Endodermal cell (in vitro differentiated cells): ENCODE results near the gene EIF4G3. TPM values are rescaled to one million over a fixed set of nuclear protein-coding genes. Genes with fewer than 3 reads are reported as not detected.
A peak's percentile ranks its signal among the peaks of the same experiment; 100 is the strongest.
"Not testable (repeated sequence)": the region's sequence is repeated elsewhere in the genome, so short reads cannot be mapped to it uniquely, and the experiment has no call there.

ENCODE experiments used
- DNase-seq: peaks from one replicate; pipeline ENCODE4 v3.0.0-alpha.2; 2017
- H3K27ac ChIP-seq: 2 replicates; pipeline ENCODE4 v1.5.1; 2013; ENCODE audit warnings: mild to moderate bottlenecking, low read depth, low read length, moderate library complexity
- H3K27me3 ChIP-seq: 2 replicates; pipeline ENCODE4 v1.6.1; 2013; ENCODE audit warnings: mild to moderate bottlenecking, low read length, moderate library complexity; ENCODE audit not compliant: insufficient read depth, control insufficient read depth, poor library complexity, severe bottlenecking
- H3K36me3 ChIP-seq: 2 replicates; pipeline ENCODE4 v1.7.0; 2013; ENCODE audit warnings: mild to moderate bottlenecking, low read length, moderate library complexity; ENCODE audit not compliant: control insufficient read depth, insufficient read depth
- H3K4me1 ChIP-seq: one replicate; pipeline ENCODE4 v1.7.0; 2013; ENCODE audit warnings: low read length; ENCODE audit not compliant: control insufficient read depth, insufficient read depth
- H3K4me3 ChIP-seq: 2 replicates; pipeline ENCODE4 v1.5.1; 2013; ENCODE audit warnings: mild to moderate bottlenecking, low read length, moderate library complexity
- H3K9ac ChIP-seq: 2 replicates; pipeline ENCODE4 v1.6.1; 2013; ENCODE audit warnings: mild to moderate bottlenecking, low read length, moderate library complexity; ENCODE audit not compliant: poor library complexity, severe bottlenecking; ENCODE audit errors: extremely low read depth
- H3K9me3 ChIP-seq: 2 replicates; pipeline ENCODE4 v1.6.1; 2013; ENCODE audit warnings: mild to moderate bottlenecking, low read length, moderate library complexity; ENCODE audit not compliant: control insufficient read depth
- H3K27ac Mint-ChIP-seq: 2 replicates; pipeline ENCODE4 v1.8.0; 2020; ENCODE audit warnings: mixed read lengths
- H3K27me3 Mint-ChIP-seq: 2 replicates; pipeline ENCODE4 v1.8.0; 2021; ENCODE audit warnings: mild to moderate bottlenecking, mixed read lengths; ENCODE audit not compliant: insufficient read depth
- H3K36me3 Mint-ChIP-seq: 2 replicates; pipeline ENCODE4 v1.8.0; 2020; ENCODE audit warnings: low read depth, mixed read lengths
- H3K4me1 Mint-ChIP-seq: 2 replicates; pipeline ENCODE4 v1.8.0; 2020; ENCODE audit warnings: mixed read lengths
- H3K4me3 Mint-ChIP-seq: 2 replicates; pipeline ENCODE4 v1.8.0; 2020; ENCODE audit warnings: mild to moderate bottlenecking, moderate library complexity, mixed read lengths
- H3K9me3 Mint-ChIP-seq: 2 replicates; pipeline ENCODE4 v1.8.0; 2020; ENCODE audit warnings: mild to moderate bottlenecking, mixed read lengths
- WGBS, 2 experiments: methylation state at CpG; one replicate each; pipeline versions ENCODE4 v1.1.5 to v1.1.7; 2013; ENCODE audit warnings: missing lambda C conversion rate in 2 of 2, mixed read lengths in 1 of 2; ENCODE audit not compliant: insufficient coverage in 1 of 2, insufficient read length in 1 of 2; 5-methylcytosine and 5-hydroxymethylcytosine counted together
- total RNA-seq, 2 donors: library from RNA; stranded (reverse); fragmentation: NEBNext Ultra II Directional in 1 of 2; extraction: Animal tissue kit (Norgen Biotek cat#: 25700) in 1 of 2; gene quantifications; 2 replicates in 1 of 2; 3 replicates in 1 of 2; pipeline ENCODE4 v1.2.1, GENCODE V29; 2021
- TF ChIP-seq, protein P1 (sequence below): fragments of 200-600 bp; sonication (generic); conservative IDR thresholded peaks from 2 replicates; pipeline ENCODE4 v1.5.0; 2021; ENCODE audit warnings: antibody characterized with exemption, mild to moderate bottlenecking

Gene EIF4G3
- total RNA-seq, 2 donors from 2014 or later = 101 to 103 TPM

DNA sequence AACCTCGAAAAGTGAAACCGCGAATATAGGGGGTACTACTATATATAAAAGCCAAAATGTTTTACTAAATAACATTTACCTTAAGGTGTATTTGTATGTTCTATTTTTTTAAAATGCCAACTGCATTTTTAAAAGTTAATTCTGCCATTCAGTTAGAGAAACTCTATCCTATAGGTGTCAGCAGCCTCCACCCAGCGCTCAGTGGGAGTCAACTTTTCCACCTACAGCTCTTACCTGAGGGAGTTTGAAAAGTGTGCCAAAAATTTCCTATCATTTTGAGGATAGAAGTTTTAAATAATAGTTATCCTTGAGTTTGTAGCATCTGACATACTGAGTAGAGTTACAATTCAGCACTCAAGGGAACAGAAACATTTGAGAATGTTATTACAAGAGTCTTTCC is 383.5 kb downstream of the EIF4G3 start:
- H3K9me3 Mint-ChIP-seq = no peaks in the 10 kb centered on the region
- H3K4me3 ChIP-seq = no peak overlapping the region
- no peak overlapping the region for H3K9ac ChIP-seq
- no peak for DNase-seq
- WGBS, 2 experiments = 80 to 100% methylated on average over 1 of the region's 4 CpGs
- no peak overlapping the region for H3K4me3 Mint-ChIP-seq
- no peaks in the 10 kb centered on the region for H3K4me1 ChIP-seq
- H3K4me1 Mint-ChIP-seq = peaks cover 1% of the 10 kb centered on the region
- no peaks in the 10 kb centered on the region for H3K9me3 ChIP-seq
- no peaks in the 10 kb centered on the region for H3K36me3 ChIP-seq
- peaks cover 2% of the 10 kb centered on the region for H3K36me3 Mint-ChIP-seq
- no peaks in the 10 kb centered on the region for H3K27me3 ChIP-seq
- TF ChIP-seq, protein P1, sequence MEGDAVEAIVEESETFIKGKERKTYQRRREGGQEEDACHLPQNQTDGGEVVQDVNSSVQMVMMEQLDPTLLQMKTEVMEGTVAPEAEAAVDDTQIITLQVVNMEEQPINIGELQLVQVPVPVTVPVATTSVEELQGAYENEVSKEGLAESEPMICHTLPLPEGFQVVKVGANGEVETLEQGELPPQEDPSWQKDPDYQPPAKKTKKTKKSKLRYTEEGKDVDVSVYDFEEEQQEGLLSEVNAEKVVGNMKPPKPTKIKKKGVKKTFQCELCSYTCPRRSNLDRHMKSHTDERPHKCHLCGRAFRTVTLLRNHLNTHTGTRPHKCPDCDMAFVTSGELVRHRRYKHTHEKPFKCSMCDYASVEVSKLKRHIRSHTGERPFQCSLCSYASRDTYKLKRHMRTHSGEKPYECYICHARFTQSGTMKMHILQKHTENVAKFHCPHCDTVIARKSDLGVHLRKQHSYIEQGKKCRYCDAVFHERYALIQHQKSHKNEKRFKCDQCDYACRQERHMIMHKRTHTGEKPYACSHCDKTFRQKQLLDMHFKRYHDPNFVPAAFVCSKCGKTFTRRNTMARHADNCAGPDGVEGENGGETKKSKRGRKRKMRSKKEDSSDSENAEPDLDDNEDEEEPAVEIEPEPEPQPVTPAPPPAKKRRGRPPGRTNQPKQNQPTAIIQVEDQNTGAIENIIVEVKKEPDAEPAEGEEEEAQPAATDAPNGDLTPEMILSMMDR = no peak
- H3K27ac ChIP-seq = no peak overlapping the region
- H3K27me3 Mint-ChIP-seq = no peaks in the 10 kb centered on the region
- peak overlapping the region; percentile 64 for H3K27ac Mint-ChIP-seq

DNA sequence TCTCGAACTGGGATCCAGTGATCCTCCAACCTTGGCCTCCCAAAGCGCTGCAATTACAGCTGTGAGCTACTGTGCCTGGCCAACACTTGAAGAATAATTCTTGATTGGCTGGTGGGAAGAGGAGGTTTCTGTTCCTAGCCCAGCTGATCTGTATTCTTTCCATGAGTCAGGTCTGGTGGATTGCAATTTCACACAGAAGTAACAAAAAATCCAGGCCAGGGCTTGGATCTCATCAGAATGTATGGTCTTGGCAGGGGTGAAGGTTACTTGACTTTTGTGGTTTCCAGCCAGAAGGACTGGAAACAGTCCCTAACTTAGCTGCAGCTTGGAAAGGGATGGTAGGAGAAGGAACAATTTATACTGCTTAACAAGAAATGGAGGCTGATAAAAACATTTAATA is 384.5 kb downstream of the EIF4G3 start:
- DNase-seq = no peak
- Mint-ChIP-seq H3K36me3 (peaks cover 2% of the 10 kb centered on the region), H3K4me1 (peaks cover 8% of the 10 kb centered on the region), H3K27ac (no peak overlapping the region), H3K9me3 (no peaks in the 10 kb centered on the region), H3K4me3 (no peak overlapping the region), H3K27me3 (no peaks in the 10 kb centered on the region)
- Histone ChIP-seq H3K27ac (no peak overlapping the region), H3K9me3 (no peaks in the 10 kb centered on the region), H3K36me3 (no peaks in the 10 kb centered on the region), H3K9ac (no peak overlapping the region), H3K27me3 (no peaks in the 10 kb centered on the region), H3K4me3 (no peak overlapping the region), H3K4me1 (no peaks in the 10 kb centered on the region)
- 83 to 98% methylated on average over 2 of the region's 2 CpGs for WGBS, 2 experiments
- TF ChIP-seq, protein P1 = no peak

DNA sequence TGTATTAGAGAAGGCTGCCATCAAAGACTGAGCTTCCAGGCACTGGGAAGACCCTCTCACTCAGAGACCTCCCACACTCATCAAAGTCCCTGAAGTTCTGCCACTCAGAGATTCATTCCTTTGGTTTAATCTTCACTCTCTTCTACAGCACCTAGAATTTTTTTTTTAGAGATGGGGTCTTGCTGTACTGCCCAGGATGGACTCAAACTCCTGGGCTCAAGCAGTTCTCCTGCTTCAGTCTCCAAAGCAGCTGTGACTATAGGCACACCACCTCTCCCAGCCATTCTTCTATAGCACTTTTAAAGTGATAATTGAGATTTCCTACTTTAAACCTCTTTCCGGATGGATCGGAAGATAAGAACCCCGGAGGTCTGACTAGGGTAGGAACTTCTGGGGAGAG is 385.9 kb downstream of the EIF4G3 start:
- Histone ChIP-seq H3K9ac (no peak overlapping the region), H3K4me3 (no peak overlapping the region), H3K27ac (no peak overlapping the region), H3K4me1 (no peaks in the 10 kb centered on the region), H3K36me3 (no peaks in the 10 kb centered on the region), H3K27me3 (no peaks in the 10 kb centered on the region), H3K9me3 (no peaks in the 10 kb centered on the region)
- no peaks in the 10 kb centered on the region for H3K36me3 Mint-ChIP-seq
- 82 to 100% methylated on average over 3 of the region's 3 CpGs for WGBS, 2 experiments
- no peak for DNase-seq
- no peaks in the 10 kb centered on the region for H3K27me3 Mint-ChIP-seq
- TF ChIP-seq, protein P1 = no peak
- no peak overlapping the region for H3K27ac Mint-ChIP-seq
- no peaks in the 10 kb centered on the region for H3K9me3 Mint-ChIP-seq
- H3K4me1 Mint-ChIP-seq = peaks cover 8% of the 10 kb centered on the region
- no peak overlapping the region for H3K4me3 Mint-ChIP-seq

DNA sequence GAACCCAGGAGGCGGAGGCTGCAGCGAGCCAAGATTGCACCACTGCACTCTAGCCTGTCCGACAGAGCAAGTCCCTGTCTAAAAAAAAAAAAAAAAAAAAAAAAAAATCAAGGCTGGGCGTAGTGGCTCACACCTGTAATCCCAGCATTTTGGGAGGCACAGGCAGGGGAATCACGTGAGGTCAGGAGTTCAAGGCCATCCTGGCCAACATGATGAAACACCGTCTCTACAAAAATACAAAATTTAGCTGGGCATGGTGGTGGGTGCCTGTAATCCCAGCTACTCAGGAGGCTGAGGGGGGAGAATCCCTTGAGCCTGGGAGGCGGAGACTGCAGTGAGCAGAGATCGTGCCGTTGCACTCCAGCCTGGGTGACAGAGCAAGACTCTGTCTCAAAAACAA is 387.1 kb downstream of the EIF4G3 start:
- not testable (repeated sequence) for H3K9me3 ChIP-seq, H3K9ac ChIP-seq, DNase-seq, H3K9me3 Mint-ChIP-seq, H3K4me3 ChIP-seq, H3K27me3 Mint-ChIP-seq, H3K36me3 ChIP-seq, H3K4me1 ChIP-seq, H3K36me3 Mint-ChIP-seq, H3K27ac ChIP-seq, H3K27ac Mint-ChIP-seq, H3K4me3 Mint-ChIP-seq, H3K27me3 ChIP-seq
- H3K4me1 Mint-ChIP-seq = peaks cover 17% of the 10 kb centered on the region
- 97 to 100% methylated on average over 3 to 9 of the region's 9 CpGs for WGBS, 2 experiments
